Glutamatergic neuron (in vitro differentiated cells): ENCODE results near the gene NEGR1. TPM values are rescaled to one million over a fixed set of nuclear protein-coding genes. Genes with fewer than 3 reads are reported as not detected.

Experiments
- DNase-seq: peaks from one replicate; pipeline ENCODE4 v3.0.0; 2022
- H3K27ac Mint-ChIP-seq: one replicate; pipeline ENCODE4 v1.8.0; 2020; ENCODE audit warnings: mild to moderate bottlenecking, mixed read lengths, inconsistent platforms; ENCODE audit not compliant: unreplicated experiment
- H3K27me3 Mint-ChIP-seq: one replicate; pipeline ENCODE4 v1.8.0; 2020; ENCODE audit warnings: mild to moderate bottlenecking, moderate library complexity, mixed read lengths, inconsistent platforms; ENCODE audit not compliant: unreplicated experiment
- H3K36me3 Mint-ChIP-seq: one replicate; pipeline ENCODE4 v1.8.0; 2020; ENCODE audit warnings: mild to moderate bottlenecking, mixed read lengths, inconsistent platforms; ENCODE audit not compliant: unreplicated experiment
- H3K4me1 Mint-ChIP-seq: one replicate; pipeline ENCODE4 v1.8.0; 2020; ENCODE audit warnings: mild to moderate bottlenecking, low read depth, mixed read lengths, inconsistent platforms; ENCODE audit not compliant: unreplicated experiment
- H3K4me3 Mint-ChIP-seq: one replicate; pipeline ENCODE4 v1.8.0; 2020; ENCODE audit warnings: mild to moderate bottlenecking, mixed read lengths, inconsistent platforms; ENCODE audit not compliant: unreplicated experiment
- H3K9me3 Mint-ChIP-seq: one replicate; pipeline ENCODE4 v1.8.0; 2020; ENCODE audit warnings: mild to moderate bottlenecking, moderate library complexity, mixed read lengths, inconsistent platforms; ENCODE audit not compliant: unreplicated experiment
- CTCF ChIP-seq: fragments of 200-600 bp; sonication (generic); IDR thresholded peaks from one replicate; pipeline ENCODE4 v1.5.0; 2021; ENCODE audit not compliant: partially characterized antibody, unreplicated experiment
- total RNA-seq: library from RNA; stranded (reverse); fragmentation: NEBNext Ultra II Directional; extraction: Animal tissue kit (Norgen Biotek cat#: 25700); gene quantifications from one replicate; pipeline ENCODE4 v1.2.1, GENCODE V29; 2021; ENCODE audit not compliant: unreplicated experiment

The NEGR1 gene
- total RNA-seq, 1 donor from 2014 or later = 0.51 TPM

- peaks cover 7% of the 10 kb centered on the region for H3K9me3 Mint-ChIP-seq
- no peak overlapping the region for H3K4me3 Mint-ChIP-seq
- no peak overlapping the region for H3K27ac Mint-ChIP-seq
- peak; percentile 67 for DNase-seq
- no peaks in the 10 kb centered on the region for H3K36me3 Mint-ChIP-seq
- peaks cover 4% of the 10 kb centered on the region for H3K27me3 Mint-ChIP-seq
- H3K4me1 Mint-ChIP-seq = no peaks in the 10 kb centered on the region
- TF ChIP-seq CTCF = no peak
Measured at GRCh38 chr1:72283307-72284083, 1.2 kb upstream of the NEGR1 start.

- H3K27me3 Mint-ChIP-seq = peaks cover 4% of the 10 kb centered on the region
- no peak overlapping the region for H3K4me3 Mint-ChIP-seq
- H3K4me1 Mint-ChIP-seq = no peaks in the 10 kb centered on the region
- peak; percentile 10 for TF ChIP-seq CTCF
- DNase-seq = no peak
- H3K36me3 Mint-ChIP-seq = no peaks in the 10 kb centered on the region
- H3K9me3 Mint-ChIP-seq = peaks cover 7% of the 10 kb centered on the region
- H3K27ac Mint-ChIP-seq = no peak overlapping the region
Measured at GRCh38 chr1:72283022-72283306, 625 bp upstream of the NEGR1 start.

GRCh38 chr1:72281637-72282270, 585 bp downstream of the NEGR1 start:
- H3K4me3 Mint-ChIP-seq = no peak overlapping the region
- H3K36me3 Mint-ChIP-seq = no peaks in the 10 kb centered on the region
- H3K9me3 Mint-ChIP-seq = peaks cover 7% of the 10 kb centered on the region
- TF ChIP-seq CTCF = no peak
- H3K4me1 Mint-ChIP-seq = no peaks in the 10 kb centered on the region
- no peak for DNase-seq
- peaks cover 4% of the 10 kb centered on the region for H3K27me3 Mint-ChIP-seq
- peak overlapping the region; percentile 26 for H3K27ac Mint-ChIP-seq

GRCh38 chr1:72281144-72281543, 1.2 kb downstream of the NEGR1 start:
- H3K27ac Mint-ChIP-seq = no peak overlapping the region
- TF ChIP-seq CTCF = no peak
- no peaks in the 10 kb centered on the region for H3K4me1 Mint-ChIP-seq
- H3K9me3 Mint-ChIP-seq = peaks cover 7% of the 10 kb centered on the region
- no peaks in the 10 kb centered on the region for H3K36me3 Mint-ChIP-seq
- H3K27me3 Mint-ChIP-seq = peaks cover 4% of the 10 kb centered on the region
- DNase-seq = no peak
- H3K4me3 Mint-ChIP-seq = no peak overlapping the region

GRCh38 chr1:72280711-72281110, 1.6 kb downstream of the NEGR1 start:
- Mint-ChIP-seq H3K27ac (no peak overlapping the region), H3K4me1 (no peaks in the 10 kb centered on the region), H3K27me3 (peaks cover 4% of the 10 kb centered on the region), H3K4me3 (no peak overlapping the region), H3K9me3 (peaks cover 7% of the 10 kb centered on the region), H3K36me3 (no peaks in the 10 kb centered on the region)
- DNase-seq = no peak
- TF ChIP-seq CTCF = no peak
